GM21423 (cell line): Measurements from ENCODE around the gene TMEM30A.

Experiments
- ATAC-seq: cut with Tn5 transposase; IDR thresholded peaks from one replicate; pipeline ENCODE4 v1.9.1; 2021; ENCODE audit warnings: mild to moderate bottlenecking, moderate library complexity; ENCODE audit not compliant: unreplicated experiment

The TMEM30A gene

DNA sequence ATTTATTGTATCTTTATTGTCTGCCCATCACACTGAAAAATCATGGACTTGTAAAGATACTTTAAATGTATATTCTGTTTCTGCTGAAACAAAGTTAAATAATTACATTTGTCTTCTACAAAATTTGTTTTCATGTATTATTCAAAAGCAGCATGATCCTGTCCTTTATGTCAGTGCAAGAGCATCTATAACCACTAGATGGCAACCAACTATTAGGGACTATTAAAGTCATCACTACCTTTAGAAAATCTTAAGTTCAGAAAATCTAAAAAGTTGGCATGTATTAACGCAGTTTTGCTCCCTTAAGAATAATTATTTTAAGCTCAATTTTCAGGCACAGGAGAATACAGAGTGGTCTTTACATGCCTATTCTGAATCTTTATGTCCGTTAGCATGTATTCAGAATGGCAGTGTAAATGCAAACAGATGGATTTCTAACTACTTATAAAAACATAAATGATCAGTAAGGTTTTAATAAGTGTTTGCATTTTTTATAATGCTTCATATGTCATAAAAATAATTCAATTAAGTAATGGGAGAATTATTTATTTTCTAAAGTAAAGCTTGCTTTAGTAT is 17.8 kb downstream of the TMEM30A start:
- peak; percentile 66 for ATAC-seq

DNA sequence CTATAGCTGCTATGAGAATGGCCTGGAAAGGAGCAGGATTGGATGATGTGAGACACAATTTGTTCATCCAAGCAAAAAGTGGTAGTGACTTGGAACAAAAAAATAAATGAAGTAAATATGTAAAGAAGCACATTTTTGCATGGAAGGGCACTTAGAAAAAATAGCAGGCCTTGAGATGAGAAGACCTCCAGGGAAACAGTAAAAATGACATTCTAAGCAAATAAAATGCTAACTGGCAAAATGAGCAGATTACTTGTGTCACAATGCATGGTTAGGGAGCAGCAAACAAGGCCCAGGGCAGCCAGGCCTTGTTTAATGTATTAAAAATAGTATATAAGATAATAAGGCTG is 21.2 kb downstream of the TMEM30A start:
- ATAC-seq: no peak

DNA sequence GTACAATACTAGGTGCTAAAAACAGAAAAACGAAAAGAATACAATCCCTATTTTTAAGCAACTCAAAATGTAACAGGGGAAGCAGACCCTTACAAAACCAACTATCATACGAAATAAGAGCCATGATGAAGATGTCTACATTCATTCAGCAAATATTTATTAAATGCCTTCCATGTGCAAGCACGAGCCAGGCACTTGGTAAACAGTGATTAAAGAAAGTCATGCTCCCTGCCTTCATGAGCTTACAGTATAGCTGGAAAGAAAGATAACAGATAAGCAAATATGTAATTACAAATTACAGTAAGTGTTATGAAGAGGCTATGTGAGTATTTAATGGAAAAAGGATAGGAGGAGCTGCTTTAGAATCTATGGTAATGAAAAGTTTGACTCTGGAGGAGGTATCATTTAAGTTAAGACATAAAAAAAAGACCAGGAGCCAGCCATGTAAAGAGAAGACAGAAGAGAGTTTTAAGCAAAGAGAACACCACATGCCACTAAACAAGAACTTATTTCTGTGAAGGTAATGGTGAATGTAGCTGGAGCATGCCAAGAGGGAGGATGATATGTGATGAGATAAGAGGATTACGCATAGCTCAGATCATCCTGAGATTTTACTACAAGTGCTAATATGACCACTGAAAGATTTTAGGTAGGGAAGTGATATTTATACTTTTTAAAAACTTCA is 21.7 kb downstream of the TMEM30A start:
- ATAC-seq: no peak

- no peak for ATAC-seq
Measured at GRCh38 chr6:75261299-75261698, 23.3 kb downstream of the TMEM30A start.

GRCh38 chr6:75257343-75258087 is 27.1 kb downstream of the TMEM30A start:
- no peak for ATAC-seq

DNA sequence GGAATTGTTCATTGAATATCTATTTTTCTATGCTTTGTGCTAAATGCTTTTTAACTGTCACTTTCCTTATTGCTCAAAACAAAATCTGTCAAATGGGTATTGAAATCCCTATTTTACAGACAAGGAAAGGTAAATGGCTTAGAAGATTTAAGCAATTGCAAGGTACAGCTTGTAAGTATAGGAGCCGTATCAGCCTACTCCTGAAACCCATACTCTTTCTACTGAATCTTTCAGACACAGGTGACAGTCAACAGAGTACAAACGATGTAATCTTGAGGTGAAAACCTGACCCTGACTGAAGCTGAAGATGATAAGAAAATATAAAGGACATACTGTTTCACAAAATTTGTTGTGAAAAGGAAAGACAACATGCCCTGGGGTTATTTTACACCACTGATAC is 34.0 kb downstream of the TMEM30A start:
- ATAC-seq: no peak

DNA sequence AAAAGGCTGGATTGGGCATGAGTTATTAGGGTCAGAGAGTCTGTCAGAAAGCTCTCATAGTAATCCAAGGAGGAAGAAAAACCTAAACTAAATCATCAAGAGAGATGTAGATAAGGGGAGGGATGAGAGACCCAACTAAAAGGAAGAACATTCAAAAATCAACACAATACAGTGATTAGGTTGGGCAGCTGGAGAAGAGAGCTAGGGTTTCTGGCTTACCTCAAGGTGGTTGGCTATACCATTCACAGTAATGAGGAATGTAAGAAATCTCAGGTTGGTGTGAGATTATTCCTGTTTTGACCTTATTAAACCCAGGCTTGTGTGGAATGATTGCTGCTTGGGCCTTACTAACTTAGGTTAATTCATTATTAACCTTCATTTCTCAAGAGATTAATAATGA is 34.8 kb downstream of the TMEM30A start:
- no peak for ATAC-seq

- ATAC-seq: no peak
Measured at GRCh38 chr6:75246386-75246785, 38.2 kb downstream of the TMEM30A start.

GRCh38 chr6:75244063-75244584 is 40.5 kb downstream of the TMEM30A start:
- ATAC-seq: peak; percentile 14

DNA sequence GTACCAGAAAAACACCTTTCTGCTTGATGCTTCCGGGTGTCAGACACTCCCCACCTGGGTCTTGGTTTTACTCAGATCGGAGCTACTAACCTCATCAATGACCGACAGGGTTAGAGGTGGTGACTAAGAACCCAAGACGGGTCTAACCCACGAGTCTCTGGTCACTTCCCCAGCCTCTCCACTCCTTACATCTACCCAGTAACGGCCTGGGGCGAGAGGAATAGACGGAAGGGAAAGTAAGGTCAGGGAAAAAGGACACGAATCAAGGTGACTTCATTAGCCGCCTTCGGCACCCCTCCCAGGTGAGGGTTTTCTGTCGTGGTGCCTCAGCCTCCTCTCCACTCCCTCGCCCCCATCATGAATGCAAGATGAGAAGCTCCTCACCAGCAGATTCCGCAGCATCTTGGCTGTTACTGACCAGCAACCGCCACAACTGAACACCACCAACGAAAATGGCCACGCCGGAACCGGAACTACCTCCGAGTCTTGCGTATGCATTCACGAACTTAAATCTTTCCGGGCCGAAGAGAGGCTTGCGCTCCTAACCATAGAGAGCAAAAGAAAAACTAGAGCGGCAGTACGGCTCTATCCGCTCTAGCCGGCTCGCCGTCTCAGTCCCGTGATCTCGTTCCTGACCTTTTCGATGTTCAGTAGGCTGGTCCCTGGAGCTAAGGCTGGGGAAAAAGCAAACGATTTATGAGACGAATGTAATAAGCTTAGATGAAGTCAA is 41.1 kb downstream of the TMEM30A start, which contains the start of gene COX7A2:
Gene COX7A2 (minus strand): TSS at position 469 of the 730 bp plus-strand sequence. CDS start 67 bp downstream, at position 402.
- ATAC-seq: peak; percentile 95

GRCh38 chr6:75236630-75237029 is 48.0 kb downstream of the TMEM30A start:
- ATAC-seq: no peak

GRCh38 chr6:75235271-75235670 is 49.3 kb downstream of the TMEM30A start:
- ATAC-seq: no peak

- ATAC-seq: no peak
Measured at GRCh38 chr6:75234126-75234865, 50.3 kb downstream of the TMEM30A start.

GRCh38 chr6:75233092-75233615 is 51.4 kb downstream of the TMEM30A start:
- no peak for ATAC-seq

DNA sequence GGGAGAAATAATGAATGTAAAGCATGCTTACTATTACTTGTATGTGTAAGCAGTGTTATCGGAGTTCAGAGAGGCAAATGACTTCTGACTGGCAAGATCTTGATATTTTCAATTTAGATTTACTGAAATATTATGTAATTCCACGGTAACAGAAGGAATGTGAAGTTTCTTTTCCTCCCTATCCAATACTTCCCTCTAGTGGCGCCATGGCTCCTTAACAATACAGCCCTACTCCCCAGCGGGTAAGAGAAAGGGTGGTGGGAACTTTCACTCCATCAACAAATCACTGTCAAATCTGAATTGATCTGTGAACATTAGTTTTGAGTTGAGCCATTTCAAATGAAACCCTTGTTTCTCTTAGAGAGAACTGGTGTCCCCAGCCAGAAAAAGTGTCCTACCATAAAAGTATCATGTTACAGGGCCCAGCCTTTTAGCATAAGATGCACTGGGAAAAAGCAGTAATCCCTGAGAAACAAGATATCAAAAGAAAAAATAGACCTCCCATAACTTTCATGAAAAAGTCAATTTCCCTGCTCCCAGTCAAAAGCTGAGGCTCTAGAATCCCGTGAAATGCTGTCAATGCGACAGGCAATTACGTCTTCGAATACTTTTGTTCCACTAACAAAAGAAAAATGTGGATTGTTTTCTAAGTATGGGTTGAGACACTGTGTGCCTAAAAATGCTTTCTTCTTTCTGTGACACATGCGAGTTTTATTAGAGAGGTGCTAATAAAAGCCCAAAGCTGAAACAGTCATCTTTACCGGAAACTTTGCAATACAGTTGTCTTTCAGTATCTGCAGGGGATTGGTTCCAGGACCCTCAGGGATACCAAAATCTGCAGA is 53.9 kb downstream of the TMEM30A start:
- ATAC-seq: no peak

DNA sequence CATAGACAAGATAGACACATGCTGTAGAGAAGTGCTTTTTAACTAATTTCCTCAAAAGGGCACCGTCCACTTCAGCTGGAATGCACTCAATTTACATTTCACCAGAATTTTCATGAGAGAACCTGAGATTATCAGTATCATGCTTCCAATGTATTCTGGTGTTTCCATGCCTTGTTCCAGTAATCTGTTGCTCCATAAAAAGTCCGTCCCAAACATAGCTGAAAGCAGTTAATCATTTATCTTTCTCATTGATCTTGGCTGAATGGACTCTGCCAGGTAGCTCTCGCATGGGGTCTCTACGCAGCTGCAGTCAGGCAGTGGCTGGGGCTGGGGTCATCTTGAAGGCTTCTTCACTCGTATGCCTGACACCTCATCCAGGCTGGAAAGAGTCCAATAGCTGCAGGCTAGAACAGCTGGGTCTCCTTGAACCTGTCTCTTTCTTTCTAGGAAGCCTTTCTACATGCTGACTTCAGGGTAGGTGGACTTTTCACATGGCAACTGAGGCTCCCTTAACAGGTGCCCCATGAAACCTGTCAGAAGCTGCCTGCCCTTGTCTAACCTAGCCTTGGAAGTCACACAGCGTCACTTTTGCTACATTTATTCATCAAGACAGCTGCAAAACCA is 60.2 kb downstream of the TMEM30A start:
- ATAC-seq: no peak

DNA sequence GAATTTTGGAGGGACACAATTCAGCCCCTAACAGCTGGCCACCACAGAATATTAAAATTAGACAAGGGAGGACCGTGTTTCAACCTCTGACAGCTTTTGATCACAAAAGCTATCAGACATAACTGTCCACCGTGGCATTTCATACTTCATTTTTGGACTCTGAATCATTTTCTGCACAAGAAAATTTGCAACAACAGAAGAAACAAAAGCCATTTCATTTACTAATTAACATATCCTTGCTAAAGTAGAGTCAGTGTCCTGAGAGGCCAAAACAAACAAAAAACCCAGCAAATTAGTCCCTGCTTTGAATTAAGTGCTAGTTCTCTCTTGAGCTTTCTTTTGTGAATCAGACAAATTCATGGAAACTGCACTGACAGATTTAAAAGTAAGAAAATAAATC is 61.2 kb downstream of the TMEM30A start:
- ATAC-seq: no peak

- ATAC-seq: no peak
Measured at GRCh38 chr6:75222261-75222660, 62.3 kb downstream of the TMEM30A start.

DNA sequence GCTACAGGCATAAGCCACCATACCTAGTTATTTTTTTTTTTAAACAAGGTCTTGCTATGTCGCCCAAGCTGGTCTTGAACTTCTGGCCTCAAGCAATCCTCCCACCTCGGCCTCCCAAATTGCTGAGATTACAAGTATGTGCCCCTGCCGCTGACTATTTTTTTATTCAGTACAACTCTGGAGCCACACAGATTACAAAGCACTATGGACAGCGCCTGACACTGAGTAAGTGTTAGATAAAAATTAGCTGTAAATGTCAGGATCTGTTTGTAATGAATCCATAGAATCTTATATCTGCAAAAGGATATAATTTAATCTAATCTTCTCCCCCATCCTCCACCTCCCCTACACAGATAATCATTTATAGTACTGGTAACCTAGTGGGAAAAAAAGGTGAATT is 63.5 kb downstream of the TMEM30A start:
- ATAC-seq: no peak
